Measurements from ENCODE around the gene SMPD1. TPM values are rescaled to one million over a fixed set of nuclear protein-coding genes. Genes with fewer than 3 reads are reported as not detected.

SMPD1 gene
- total RNA-seq, 1 experiment from 2014 or later, result 4.5 TPM

DNA sequence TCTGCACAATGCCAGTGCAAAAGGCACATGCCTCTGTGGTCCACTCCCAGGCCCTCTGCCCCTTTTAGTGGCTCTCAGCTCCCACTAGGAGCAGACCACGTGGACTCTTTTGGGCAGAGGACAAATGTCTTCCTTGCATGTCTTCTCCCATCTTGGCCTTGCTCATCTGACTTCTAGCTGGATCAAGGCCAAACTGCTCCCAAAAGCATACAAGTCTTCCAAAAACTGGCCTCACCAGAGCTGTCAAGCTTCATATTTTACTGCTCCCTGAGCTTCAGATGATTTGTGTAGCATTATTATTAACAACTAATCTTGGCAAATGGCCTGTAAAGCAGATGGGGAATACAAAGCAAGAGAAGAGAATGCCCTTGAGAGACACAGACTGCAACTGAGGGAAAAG lies 6.9 kb downstream of the SMPD1 start:
- no peaks in the 10 kb centered on the region for H3K4me1 ChIP-seq (ENCODE audit: insufficient read depth, low read length)
- no peak overlapping the region for H2BK12ac ChIP-seq (ENCODE audit: insufficient read length, low read depth, low read length)
- H3K14ac ChIP-seq (ENCODE audit: insufficient read depth, low read length), result no peak overlapping the region; the same call in 1 of the 2 replicates
- H3K27ac ChIP-seq (ENCODE audit: insufficient read length, low read depth, low read length), result no peak overlapping the region
- H3K9me3 ChIP-seq (ENCODE audit: control insufficient read depth, low read depth, low read length), result no peaks in the 10 kb centered on the region
- no peaks in the 10 kb centered on the region for H3K23me2 ChIP-seq (ENCODE audit: insufficient read length, low read depth, low read length, poor library complexity, severe bottlenecking)
- WGBS (ENCODE audit: extremely low coverage, insufficient read length, low lambda C conversion rate), result no CpG with 5 or more reads among the region's 1 CpG
- no peak overlapping the region for H2AFZ ChIP-seq (ENCODE audit: low read length)
- no peaks in the 10 kb centered on the region for H3K27me3 ChIP-seq (ENCODE audit: insufficient read depth, low read length)
- H3K56ac ChIP-seq (ENCODE audit: insufficient read length, low read depth, low read length), result no peak overlapping the region
- H3K23ac ChIP-seq (ENCODE audit: insufficient read length, low read depth, low read length), result no peak overlapping the region
- no peak overlapping the region for H4K8ac ChIP-seq (replicated peaks; ENCODE audit: insufficient read length, low read depth, low read length)
- H3K4me2 ChIP-seq (ENCODE audit: insufficient read depth, insufficient read length, low read length), result no peak overlapping the region
- no peak overlapping the region for H2AK5ac ChIP-seq (ENCODE audit: insufficient read length, low read length)
- H3T11ph ChIP-seq (ENCODE audit: low read length), result no peak overlapping the region
- H3K4me1 Mint-ChIP-seq, result no peaks in the 10 kb centered on the region
- TF ChIP-seq, protein P1, sequence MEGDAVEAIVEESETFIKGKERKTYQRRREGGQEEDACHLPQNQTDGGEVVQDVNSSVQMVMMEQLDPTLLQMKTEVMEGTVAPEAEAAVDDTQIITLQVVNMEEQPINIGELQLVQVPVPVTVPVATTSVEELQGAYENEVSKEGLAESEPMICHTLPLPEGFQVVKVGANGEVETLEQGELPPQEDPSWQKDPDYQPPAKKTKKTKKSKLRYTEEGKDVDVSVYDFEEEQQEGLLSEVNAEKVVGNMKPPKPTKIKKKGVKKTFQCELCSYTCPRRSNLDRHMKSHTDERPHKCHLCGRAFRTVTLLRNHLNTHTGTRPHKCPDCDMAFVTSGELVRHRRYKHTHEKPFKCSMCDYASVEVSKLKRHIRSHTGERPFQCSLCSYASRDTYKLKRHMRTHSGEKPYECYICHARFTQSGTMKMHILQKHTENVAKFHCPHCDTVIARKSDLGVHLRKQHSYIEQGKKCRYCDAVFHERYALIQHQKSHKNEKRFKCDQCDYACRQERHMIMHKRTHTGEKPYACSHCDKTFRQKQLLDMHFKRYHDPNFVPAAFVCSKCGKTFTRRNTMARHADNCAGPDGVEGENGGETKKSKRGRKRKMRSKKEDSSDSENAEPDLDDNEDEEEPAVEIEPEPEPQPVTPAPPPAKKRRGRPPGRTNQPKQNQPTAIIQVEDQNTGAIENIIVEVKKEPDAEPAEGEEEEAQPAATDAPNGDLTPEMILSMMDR (conservative IDR thresholded peaks at IDR 0.05), result no peak
- H2BK120ac ChIP-seq (ENCODE audit: low read depth, low read length, poor library complexity, severe bottlenecking), result no peak overlapping the region
- DNase-seq, result no peak
- no peaks in the 10 kb centered on the region; a peak in 1 of 5 replicates for H3K9me3 Mint-ChIP-seq
- H4K20me1 ChIP-seq (ENCODE audit: control insufficient read depth, insufficient read depth, insufficient read length), result no peaks in the 10 kb centered on the region
- H4K91ac ChIP-seq (ENCODE audit: insufficient read length, low read depth, low read length), result no peak overlapping the region
- H3K18ac ChIP-seq (ENCODE audit: insufficient read length, low read depth, low read length), result no peak overlapping the region
- H3K9ac ChIP-seq (ENCODE audit: extremely low read depth, insufficient read length, low read length), result no peak overlapping the region
- H3K27me3 Mint-ChIP-seq (ENCODE audit: low read depth), result peaks cover 4% of the 10 kb centered on the region
- no peak overlapping the region for H3K4ac ChIP-seq (ENCODE audit: low read depth, low read length)
- no peaks in the 10 kb centered on the region for H3K79me2 ChIP-seq (ENCODE audit: insufficient read depth, low read length)
- no peak overlapping the region for H2BK15ac ChIP-seq (ENCODE audit: low read depth, low read length)
- no peak overlapping the region for H3K27ac Mint-ChIP-seq
- no peak overlapping the region for H2BK20ac ChIP-seq (ENCODE audit: low read depth, low read length, poor library complexity, severe bottlenecking)
- H4K5ac ChIP-seq (ENCODE audit: insufficient read length, low read depth, low read length), result no peak overlapping the region
- H3K79me1 ChIP-seq (ENCODE audit: insufficient read depth, low read depth, low read length, poor library complexity, severe bottlenecking), result no peaks in the 10 kb centered on the region
- no peak overlapping the region for H2BK5ac ChIP-seq (ENCODE audit: insufficient read length, low read length)
- no peak overlapping the region; a peak in 1 of 5 replicates for H3K4me3 Mint-ChIP-seq
- peaks cover 3 to 8% (median 6%) of the 10 kb centered on the region in 3 experiments; a peak in 2 of 7 replicates for H3K36me3 Mint-ChIP-seq (ENCODE audit: insufficient read depth in 1 of 3, low read depth in 3 of 3)

All from H9 (cell line).